HK-2 (cell line): ENCODE data around the gene KCNJ5.

Experiments
- DNase-seq: peaks from one replicate; pipeline ENCODE4 v3.0.0-alpha.2; 2018; ENCODE audit not compliant: unreplicated experiment

Gene KCNJ5

DNA sequence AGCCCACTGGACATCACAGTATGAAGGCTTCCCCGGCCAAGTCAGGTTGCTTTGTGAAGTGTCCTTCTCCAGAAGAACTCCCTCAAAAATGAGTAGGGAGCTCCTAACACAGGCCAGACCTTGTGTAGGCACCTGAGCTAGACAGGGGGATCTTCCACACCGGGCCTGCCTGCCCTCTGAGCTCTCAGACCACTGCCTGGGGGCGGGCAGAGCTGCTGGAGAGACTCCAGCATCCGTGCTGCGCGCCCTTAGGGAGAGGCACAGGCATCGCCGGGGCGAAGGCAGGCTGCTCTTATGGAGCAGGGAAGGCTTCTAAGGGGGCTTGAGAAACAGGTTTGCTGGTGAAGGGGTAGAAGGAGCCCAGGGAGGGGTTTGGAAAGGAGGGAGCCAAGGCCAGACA lies 4.4 kb downstream of the KCNJ5 start:
- no peak for DNase-seq

DNA sequence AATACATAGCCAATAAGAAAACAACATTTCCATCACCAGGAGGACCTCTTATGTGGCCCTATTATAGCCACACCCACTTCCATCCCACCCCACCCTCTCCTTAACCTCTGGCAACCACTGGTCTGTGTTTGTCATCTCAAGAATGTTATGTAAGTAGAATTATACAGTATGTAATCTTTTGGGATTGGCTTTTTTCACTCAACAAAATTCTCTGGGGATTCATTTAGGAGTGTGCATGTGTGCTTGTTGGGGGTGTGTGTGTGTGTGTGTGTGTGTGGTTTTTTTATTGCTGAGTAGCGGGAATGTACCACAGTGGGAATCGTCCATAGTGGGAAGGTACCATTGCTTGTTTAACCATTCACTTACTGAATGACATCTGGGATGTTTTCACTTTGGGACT lies 5.2 kb downstream of the KCNJ5 start:
- DNase-seq: no peak

DNA sequence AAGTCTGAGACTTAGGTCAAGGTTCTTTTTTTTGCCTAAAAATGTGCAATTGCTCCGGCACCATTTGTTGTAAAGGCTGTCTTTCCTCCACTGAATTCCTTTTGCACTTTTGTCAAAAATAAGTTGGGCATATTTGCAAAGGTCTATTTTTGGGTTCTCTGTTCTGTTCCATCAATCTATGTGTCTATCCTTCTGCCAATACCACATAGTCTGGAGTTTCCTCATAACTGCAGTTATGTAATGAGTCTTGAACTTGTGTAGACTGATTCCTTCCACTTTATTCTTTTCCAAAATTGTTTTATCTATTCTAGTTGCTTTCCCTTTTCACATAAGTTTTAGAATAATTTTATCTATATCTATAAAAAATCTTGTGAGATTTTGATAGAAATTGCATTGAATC lies 6.7 kb downstream of the KCNJ5 start:
- no peak for DNase-seq

DNA sequence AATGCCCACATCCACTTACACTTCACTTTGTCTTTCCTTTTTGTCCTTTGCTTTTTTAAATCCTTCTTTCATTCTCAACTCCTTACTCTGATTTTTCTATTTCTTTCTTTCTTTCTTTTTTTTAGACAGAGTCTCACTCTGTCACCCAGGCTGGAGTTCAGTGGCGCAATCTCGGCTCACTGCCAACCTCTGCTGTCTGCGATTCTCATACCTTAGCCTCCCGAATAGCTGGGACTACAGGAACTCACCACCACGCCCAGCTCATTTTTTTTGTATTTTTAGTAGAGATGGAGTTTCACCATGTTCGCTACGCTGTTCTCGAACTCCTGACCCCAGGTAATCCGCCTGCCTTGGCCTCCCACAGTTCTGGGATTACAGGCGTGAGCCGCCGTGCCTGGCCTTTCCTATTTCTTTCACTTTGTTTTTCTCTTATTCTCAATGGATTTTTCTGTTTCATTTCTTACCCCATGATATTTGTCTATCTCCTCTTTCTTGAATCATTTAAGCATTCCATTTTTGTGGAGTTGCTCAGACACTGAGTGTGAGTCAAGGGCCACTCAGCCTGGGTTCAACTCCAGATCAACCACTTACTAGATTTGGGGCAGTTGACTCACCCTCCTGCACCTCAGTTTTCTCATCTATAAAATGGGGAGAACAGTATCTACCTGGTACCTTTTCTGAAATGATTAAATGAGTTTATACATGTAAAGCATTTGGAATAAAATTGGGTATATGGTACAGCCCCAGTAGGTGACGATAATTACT lies 7.6 kb downstream of the KCNJ5 start:
- DNase-seq: no peak

DNA sequence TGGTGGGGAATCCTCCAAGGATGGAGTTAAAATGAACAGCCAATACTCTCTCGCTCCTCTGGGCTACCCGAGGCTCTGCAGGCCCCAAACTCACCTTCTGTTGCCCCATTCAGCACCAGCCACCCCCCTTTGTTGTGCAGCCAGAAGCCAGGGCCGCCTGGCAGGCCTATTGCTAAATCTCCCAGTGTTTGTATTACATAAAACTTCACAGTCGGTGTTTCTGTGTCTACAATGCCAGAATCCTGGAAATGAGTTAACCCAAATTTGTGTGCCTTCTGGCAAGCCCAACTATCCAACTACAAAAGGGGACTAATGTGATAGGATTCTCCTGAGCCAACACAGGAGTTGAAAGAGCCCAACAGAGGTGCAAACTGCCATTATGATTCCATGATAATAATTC lies 9.3 kb downstream of the KCNJ5 start:
- DNase-seq: no peak

DNA sequence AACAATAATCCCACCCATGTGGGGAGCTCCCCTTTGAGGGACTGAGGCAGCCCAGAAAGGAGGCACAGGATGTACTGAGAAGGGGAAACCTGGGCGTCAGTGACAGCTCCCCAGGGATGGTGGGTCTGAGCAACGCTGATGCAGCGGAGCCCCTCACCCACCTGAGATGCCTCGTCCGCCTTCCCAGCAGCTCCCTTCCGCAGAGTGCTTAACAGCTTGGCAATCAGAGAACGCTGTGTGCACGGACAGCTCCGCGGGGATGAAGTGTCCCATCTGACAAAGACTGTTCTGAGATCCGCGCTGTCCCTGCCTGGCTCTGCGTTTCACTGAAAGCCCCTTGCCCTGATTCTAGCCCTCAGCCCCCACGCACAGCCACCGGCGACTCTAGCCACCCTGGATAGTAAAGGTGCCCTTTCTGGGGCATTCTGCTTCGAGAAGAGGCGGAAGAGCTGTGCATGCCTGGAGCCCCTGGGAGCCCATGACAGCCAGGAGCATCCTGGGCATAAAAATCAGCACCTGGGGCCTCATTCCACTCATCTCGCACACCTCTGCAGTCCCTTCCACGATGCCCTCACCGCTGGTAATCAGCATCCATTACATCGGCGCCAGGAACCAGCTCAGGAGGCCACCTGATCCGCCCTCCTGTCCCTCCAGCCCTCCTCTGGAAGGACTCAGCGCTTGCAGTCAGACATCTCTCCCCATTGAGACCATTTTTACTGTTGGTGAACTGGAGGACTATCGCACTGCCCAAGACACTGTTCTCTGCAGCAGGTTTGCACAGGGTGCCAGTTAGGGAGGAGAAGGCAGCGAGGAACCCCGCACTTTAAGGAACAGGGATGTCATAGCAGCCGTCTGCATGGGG lies 10.7 kb downstream of the KCNJ5 start:
- no peak for DNase-seq

DNA sequence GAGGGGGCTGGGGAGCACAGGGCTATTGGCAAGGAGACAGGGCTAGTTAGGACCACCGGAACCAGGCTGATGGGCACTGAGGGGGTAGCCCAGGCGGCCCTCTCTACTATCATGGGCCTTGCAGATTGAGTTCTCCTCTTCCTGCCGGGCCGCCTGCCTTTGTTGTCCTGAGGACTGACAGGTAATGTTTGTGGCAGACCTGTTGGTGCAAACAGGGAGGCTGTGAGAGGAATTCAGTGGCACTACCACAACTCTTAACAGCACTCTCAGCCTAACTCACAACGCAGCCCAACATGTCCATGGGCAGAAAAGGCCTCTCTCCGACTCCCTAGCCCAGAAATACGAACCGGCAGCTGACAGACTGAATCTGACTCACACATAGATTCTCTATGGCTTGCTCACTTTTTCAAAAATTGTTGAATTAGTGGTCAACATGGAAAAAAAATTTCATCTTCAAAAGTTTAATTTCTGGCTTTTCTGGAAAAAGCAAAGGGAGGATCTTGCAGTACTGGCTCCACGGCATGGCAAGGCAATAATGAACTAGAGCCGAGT lies 11.4 kb downstream of the KCNJ5 start:
- DNase-seq: no peak

DNA sequence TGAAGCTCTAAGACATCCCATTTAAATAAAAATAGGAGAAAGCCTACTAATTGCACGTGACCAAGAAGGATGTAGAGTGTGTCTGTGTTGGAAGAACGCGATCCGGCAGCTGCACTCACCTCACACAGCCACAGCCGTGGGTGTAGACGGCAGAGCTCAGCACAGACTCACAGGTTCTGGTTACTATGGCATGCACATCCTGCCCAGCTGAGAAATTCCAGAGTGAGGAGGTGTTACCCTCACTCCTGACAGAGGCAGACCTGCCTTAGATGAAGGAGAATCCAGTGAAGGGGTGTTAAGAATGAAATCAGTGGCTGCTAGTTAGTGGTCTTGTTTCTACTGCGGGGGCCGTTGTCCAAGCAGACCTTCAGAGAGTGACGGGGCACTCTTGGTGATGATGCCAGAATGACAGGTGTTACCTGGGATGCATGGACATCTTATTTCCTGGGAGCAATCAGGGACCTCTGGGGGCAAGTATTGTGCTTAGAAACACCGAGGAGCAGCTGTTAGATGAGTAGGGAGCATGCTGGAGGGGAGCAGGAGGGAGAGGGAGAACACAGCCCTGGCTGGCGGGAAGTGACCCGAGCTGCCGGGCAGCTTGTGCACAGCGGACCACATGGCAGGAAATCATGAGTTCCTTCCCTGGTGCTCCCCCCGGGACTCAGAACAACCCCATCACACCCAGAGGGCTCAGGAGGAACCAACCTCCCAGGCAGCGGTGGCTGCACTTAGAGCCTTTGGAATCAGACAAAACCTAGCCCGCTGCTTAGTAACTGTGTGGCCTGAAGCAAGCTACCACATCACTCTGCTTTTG lies 12.3 kb downstream of the KCNJ5 start:
- peak; percentile 47 for DNase-seq

DNA sequence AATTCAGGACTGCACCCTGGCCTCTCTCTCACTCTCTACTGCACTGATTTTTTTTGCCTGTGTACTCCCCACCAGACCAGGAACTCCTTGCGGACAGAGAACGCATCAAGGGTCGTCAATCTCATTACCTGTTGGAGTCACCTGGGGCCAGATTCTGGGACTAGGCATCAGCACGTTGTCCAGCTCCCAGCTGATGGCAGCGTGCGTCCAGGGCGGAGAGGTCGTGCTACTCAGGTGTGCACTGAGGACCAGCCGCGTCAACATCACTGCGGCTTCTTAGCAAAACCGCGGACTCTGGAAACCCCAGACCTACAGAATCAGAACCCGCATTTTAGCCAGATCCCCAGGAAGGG lies 13.1 kb downstream of the KCNJ5 start:
- no peak for DNase-seq

DNA sequence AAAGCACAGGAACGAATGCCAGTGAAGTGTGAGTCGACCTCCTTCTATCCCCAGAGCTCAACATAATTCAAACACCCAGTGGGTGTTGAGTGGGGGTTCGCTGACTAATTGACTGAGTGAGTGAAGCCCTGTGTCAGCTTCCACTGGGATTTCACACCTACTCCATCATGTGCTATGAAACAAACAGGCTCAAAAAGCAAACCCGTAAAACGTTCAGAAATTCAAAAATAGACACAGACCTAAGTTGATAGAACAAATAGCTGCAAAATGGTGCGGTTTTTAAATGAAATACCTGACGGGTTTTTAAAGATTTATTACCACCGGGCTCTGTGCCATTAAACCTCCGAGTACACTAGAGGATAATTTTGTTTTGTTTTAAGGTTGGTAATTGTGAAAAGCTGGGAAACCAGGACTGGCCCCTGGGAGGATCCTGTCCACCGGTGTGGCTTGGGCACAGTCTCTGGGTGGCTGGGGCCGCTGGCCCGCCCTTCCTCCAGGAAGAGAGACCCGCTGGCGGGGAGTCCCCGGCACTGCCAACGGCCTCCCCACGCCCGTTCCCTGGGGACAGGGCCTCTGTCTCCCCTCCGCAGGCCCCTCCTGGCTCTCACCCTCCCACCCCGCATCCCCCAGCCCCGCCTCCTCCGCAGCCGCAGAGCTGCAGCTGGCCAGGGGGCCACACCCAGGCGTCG lies 13.6 kb downstream of the KCNJ5 start:
- DNase-seq: no peak

DNA sequence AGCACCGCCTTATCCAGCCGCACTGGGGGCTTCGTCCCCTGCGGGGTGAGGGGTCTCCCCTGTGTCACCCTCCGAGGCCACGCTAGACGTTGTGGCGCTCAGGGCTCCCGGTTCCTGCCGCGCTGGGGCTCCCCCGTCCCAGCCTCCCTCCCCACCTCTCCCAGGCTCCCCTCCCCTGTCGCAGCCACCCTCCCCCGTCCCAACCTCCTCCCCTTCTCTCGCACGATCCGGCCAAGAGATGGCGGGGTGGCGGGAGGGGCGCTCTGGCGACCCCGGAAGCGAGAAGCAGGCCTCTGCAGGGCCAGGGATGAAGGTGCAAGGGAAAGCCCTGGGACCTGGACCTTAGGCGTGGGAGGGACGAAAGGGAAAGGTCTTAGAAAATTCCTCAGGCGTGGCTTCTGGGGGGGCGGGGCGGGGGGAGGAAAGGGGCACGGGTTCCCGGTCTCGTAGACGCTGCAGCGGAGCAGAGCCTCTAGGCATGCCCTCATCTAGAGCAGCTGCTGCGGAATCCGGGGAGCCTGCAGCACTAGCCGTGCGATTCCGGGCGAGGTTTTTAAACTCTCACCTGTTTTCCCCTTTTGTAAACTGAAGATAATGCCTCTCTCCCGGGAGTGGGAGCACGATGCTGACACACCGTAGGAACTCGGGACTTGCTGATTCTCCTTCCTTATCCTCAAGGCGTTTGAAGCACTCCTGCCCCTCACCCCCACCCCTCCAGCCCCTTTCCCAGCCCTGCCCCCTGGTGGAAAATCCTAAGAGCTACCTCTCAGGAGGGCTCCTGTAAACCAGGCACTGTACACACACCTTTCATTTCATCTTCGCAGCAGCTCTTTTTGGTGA lies 14.4 kb downstream of the KCNJ5 start:
- peak; percentile 53 for DNase-seq

DNA sequence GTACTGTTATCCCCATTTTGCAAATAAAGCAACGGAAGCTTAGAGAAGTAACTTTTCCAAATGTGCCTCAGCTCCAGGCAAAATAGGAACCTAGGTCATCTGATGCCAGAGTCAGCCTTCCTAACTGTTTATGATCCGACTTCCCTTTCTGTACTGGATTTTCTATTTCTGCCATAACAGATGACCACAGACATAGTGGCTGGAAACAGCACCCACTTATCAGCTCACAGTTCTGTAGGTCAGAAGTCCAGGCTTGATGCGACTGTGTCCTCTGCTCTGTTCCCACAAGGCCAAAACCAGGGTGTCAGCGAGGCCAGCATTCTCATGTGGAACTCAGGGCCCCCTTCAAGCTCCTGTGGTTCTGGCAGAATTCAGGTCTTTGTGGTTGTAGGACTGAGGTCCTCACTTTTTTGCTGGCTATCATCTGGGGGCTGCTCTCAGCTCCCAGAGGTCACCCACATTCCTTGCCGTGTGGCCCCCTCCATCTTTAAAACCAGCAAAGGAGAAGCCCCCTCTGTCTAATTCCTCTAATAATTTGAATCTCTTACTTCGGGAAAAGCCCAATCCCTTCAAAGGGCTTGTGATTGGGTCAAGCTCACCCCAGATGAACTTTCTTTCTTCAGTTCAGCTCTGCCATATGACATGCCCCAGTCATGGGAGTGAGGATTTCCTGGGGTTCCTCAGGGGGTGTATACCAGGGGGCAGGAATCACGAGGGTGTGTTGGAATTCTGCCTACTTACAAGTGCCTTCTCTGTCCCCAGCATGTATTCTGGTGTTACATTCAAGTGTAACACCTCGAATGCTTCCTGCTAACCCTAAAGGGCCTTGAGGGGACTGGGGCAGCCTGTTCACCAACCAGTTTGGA lies 15.3 kb downstream of the KCNJ5 start:
- no peak for DNase-seq

DNA sequence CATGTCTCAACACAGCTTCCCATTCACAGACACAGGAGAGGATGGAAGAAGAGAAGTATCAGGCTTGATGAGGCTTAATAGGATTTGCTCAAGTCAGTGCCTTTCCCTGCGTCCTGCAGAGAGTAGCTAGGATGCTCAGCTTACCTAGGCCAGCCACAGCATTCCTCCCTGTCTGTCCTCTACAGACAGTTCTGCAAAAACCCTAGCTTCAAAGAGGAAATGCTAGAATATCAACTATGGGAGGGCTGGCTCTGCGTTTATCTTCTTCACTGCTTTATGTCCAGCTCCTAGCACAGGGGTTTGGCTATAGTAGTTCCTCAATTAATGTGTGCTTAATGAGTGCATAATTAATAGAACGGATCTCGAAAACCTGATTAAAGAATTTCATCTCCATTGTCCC lies 16.4 kb downstream of the KCNJ5 start:
- DNase-seq: no peak

DNA sequence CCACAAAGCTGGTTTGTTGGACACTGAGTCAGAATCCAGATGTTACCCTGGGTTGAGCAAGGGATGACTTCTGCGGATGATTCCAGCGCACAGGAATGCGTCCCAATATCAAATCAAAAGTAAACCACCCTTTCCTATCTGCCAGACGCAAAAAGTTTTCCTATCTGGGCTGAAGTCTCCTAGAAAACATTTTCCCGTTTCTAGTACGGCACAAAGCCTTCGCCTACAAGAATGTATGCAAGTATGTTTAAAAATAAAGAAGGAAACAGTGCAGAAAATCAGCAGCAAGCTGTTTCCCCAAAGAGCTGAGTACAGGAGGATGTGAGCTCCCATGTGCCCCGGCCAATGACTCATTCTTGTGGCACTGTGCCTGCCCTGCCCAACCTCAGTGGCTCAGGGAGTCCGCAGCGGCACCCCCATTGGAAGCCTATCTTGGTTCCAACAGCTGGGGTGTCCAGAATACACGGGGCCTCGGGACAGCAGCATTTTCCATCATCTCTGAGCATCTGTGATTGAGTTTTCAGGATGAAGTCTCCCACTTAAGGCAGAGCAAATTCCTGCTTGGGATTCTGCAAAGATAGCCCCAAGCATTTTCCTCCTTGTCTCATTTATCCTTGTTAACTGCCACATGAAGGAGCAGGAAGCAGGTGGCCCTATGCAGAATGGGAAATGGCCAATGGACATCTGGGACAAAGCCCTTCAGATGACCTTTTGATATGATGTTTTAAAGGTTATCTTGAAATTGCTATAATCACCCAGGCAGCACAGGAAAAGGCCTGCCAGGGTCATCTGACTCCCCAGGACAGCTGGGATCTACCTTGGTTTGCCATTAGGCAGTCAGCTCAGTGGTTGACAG lies 17.5 kb downstream of the KCNJ5 start:
- DNase-seq: no peak

DNA sequence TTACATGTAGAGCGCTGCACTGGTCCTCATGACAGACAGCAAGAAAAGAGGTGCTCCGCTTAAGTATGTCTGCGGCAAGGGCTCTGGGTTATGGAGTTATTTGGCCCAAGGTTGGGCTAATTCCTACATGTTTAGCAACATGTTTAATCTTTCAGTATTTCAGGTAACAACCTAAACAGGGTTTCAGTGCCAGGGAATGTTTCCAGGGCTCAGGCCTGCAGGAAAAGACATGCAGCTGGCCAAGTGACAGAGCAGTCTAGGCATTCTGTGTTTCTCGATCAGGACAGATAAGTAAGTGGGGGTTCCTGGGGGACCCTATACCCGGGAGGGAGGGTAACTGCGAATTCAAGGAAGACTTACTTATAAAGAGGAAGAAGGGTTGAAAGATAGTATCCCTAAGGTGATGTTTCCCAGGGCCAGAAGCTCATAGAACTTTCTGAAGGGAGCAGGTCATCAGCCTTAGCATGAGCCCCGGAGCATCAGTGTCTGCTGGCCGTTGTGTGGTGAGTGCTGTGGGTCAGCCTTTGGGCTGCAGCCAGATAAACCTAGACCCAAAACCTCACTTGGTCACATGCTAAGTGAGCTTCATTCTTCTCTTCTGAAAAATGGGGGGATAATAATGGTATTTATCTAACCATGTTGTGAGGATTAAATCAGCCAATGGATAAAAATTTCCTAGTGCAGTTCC lies 18.4 kb downstream of the KCNJ5 start:
- DNase-seq: no peak

DNA sequence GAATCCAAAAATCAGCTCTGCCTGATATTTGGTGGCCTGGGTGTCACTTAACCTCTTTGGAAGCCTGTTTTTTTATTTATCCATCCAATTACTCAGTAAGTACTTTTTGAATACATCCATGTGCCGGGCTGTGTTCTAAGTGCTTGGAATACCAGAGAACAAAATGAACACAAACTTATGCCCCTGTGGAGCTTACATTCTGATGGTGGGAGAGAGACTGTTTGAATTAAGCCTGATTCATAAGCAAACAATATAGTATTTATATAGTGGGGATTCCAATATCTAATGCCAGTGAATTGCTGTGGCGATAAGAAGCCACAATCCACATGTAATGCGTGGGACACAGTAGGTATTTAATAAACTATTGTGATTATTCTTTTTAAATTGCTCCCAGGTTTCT lies 19.4 kb downstream of the KCNJ5 start:
- DNase-seq: no peak

DNA sequence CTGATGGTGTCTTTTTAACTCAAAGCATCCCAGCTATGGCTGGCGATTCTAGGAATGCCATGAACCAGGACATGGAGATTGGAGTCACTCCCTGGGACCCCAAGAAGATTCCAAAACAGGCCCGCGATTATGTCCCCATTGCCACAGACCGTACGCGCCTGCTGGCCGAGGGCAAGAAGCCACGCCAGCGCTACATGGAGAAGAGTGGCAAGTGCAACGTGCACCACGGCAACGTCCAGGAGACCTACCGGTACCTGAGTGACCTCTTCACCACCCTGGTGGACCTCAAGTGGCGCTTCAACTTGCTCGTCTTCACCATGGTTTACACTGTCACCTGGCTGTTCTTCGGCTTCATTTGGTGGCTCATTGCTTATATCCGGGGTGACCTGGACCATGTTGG lies 20.1 kb downstream of the KCNJ5 start:
- DNase-seq: no peak

DNA sequence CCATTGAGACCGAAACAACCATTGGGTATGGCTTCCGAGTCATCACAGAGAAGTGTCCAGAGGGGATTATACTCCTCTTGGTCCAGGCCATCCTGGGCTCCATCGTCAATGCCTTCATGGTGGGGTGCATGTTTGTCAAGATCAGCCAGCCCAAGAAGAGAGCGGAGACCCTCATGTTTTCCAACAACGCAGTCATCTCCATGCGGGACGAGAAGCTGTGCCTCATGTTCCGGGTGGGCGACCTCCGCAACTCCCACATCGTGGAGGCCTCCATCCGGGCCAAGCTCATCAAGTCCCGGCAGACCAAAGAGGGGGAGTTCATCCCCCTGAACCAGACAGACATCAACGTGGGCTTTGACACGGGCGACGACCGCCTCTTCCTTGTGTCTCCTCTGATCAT lies 20.5 kb downstream of the KCNJ5 start:
- no peak for DNase-seq
